ENCODE data around the gene FKBP15. TPM values are rescaled to one million over a fixed set of nuclear protein-coding genes. Genes with fewer than 3 reads are reported as not detected.

FKBP15 gene
- total RNA-seq, 1 experiment from 2014 or later = 18.5 TPM

DNA sequence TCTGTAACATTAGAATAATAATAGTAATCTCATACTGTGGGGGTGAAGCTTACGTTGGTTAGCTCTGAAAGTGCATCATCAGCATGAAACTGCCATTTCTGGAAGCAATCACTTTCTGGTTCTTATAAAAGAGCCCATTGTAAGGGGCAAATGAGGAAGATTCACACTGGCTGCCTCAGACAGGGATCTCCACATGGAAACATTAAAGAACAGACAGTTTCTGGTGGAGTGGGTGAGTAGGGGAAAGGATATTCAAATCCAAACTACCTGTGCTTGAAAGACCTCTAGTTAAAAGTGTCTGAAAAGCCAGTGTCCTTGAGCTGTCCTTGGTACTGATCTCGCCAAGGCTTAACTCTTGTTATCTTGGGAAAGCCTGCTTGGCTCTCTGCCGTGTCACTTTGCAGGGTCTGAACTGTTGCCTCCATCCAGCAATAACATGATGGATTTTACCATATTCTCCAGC, 89.4 kb downstream of the FKBP15 start:
- Mint-ChIP-seq H3K36me3 (ENCODE audit: insufficient read depth in 1 of 3, low read depth in 3 of 3) (no peaks in the 10 kb centered on the region; a peak in 1 of 7 replicates), H3K9me3 (peaks cover under 1 to 17% of the 10 kb centered on the region in 2 experiments; a peak in 4 of 5 replicates), H3K4me3 (no peak overlapping the region), H3K27me3 (ENCODE audit: low read depth) (peaks cover 6% of the 10 kb centered on the region), H3K27ac (no peak overlapping the region), H3K4me1 (peaks cover 0 to 12% of the 10 kb centered on the region in 2 experiments; a peak in 2 of 4 replicates)
- Histone ChIP-seq H3K56ac (ENCODE audit: insufficient read length, low read depth, low read length) (no peak overlapping the region), H3K4ac (ENCODE audit: low read depth, low read length) (no peak overlapping the region), H3K79me2 (ENCODE audit: insufficient read depth, low read length) (no peaks in the 10 kb centered on the region), H2BK20ac (ENCODE audit: low read depth, low read length, poor library complexity, severe bottlenecking) (no peak overlapping the region), H2BK15ac (ENCODE audit: low read depth, low read length) (no peak overlapping the region), H3K79me1 (ENCODE audit: insufficient read depth, low read depth, low read length, poor library complexity, severe bottlenecking) (no peaks in the 10 kb centered on the region), H4K20me1 (ENCODE audit: control insufficient read depth, insufficient read depth, insufficient read length) (no peaks in the 10 kb centered on the region), H3K14ac (ENCODE audit: insufficient read depth, low read length) (no peak overlapping the region), H3K9me3 (ENCODE audit: control insufficient read depth, low read depth, low read length) (no peaks in the 10 kb centered on the region), H4K91ac (ENCODE audit: insufficient read length, low read depth, low read length) (no peak overlapping the region), H4K8ac (replicated peaks; ENCODE audit: insufficient read length, low read depth, low read length) (no peak overlapping the region), H3K27ac (ENCODE audit: insufficient read length, low read depth, low read length) (no peak overlapping the region), H3K4me1 (ENCODE audit: insufficient read depth, low read length) (no peaks in the 10 kb centered on the region; the same call in 1 of the 2 replicates), H2AK5ac (ENCODE audit: insufficient read length, low read length) (no peak overlapping the region), H3T11ph (ENCODE audit: low read length) (no peak overlapping the region), H3K18ac (ENCODE audit: insufficient read length, low read depth, low read length) (no peak overlapping the region), H3K9ac (ENCODE audit: extremely low read depth, insufficient read length, low read length) (no peak overlapping the region), H2BK5ac (ENCODE audit: insufficient read length, low read length) (no peak overlapping the region), H2BK12ac (ENCODE audit: insufficient read length, low read depth, low read length) (no peak overlapping the region), H3K4me2 (ENCODE audit: insufficient read depth, insufficient read length, low read length) (no peak overlapping the region), H3K23me2 (ENCODE audit: insufficient read length, low read depth, low read length, poor library complexity, severe bottlenecking) (no peaks in the 10 kb centered on the region), H3K23ac (ENCODE audit: insufficient read length, low read depth, low read length) (no peak overlapping the region), H3K27me3 (ENCODE audit: insufficient read depth, low read length) (no peaks in the 10 kb centered on the region), H2BK120ac (ENCODE audit: low read depth, low read length, poor library complexity, severe bottlenecking) (no peak overlapping the region), H4K5ac (ENCODE audit: insufficient read length, low read depth, low read length) (no peak overlapping the region), H2AFZ (ENCODE audit: low read length) (no peak overlapping the region)
- no peak for TF ChIP-seq CTCF (conservative IDR thresholded peaks at IDR 0.05)
- no CpG with 5 or more reads among the region's 3 CpGs for WGBS (ENCODE audit: extremely low coverage, insufficient read length, low lambda C conversion rate)
- DNase-seq = no peak
